Measurements from ENCODE around the gene ARHGAP15.

The ARHGAP15 gene

DNA sequence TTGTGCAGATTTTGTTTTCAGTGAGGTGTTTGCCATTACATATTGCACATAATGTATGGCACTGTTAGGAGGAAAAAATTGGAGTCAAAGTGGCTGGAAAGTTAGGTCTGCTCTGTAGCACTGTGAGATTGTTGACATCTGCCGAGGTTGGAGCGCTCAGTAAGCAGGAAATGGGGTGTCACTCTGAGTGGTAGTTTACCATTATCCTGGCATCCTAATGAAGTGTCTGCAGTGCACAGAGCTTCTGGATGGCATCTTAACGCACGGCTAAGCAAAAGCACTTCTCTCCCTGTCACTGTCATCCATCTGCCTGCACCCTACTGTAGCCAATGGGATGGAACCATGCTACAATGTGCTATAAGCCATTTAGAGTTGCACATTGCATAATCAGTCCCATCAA is 561.9 kb downstream of the ARHGAP15 start:
- DNase-seq (ENCODE audit: low spot score): no peak

DNA sequence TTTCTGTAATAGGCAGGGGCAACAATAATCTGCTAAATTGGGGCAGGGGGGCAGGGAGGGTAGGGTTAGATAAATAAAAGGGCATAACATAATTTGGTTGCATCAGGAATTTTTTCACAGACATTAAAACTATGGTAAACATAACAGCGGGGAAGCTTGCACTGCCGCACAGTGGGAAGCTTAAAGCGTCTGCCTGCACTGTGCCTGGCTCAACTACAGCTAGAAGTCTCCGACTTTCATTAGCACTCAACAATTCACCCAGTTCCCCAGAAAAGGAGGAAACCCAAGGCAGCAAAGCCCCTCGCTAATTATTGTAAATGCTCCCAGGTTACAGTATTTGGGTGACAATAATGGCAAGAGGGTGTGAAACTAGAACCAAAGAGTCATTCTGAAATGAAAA is 562.9 kb downstream of the ARHGAP15 start:
- no peak for DNase-seq (ENCODE audit: low spot score)

DNA sequence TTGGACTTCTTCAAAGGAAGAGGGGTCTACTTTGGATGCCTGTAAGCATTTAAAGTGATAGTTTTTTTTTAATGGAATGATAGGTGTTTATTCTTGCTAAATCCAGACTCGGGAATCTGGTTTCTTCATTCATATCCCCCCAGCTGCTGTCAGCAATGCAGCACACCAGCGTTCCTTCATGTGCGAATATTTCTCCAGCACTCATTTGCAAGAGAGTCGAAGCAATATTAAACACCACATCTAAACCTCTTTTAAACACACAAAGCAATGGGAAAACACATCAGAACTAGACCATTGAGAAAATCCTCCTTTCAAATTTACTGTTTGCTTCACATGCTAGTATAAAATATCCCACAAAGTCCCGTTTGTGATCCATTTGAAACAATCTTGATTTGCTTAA is 563.7 kb downstream of the ARHGAP15 start:
- no peak for DNase-seq (ENCODE audit: low spot score)

DNA sequence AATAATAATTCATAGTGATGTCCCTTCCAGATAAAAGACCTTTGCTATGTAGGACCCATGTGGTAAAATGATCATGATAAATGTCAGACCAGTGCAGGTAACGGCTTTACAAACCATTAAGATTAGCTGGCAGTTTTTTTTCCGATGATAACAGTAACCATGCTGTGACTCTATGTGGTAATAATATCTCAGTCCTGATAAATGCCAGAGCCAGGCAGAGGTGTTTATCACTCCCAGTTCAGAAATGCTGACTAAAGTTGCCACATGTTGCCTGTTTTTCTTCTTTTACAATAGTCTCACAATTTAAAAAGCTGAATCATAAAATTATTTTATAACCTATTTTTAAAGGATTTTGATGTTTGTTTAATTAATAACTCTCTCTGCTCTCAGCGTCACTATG is 565.1 kb downstream of the ARHGAP15 start:
- no peak for DNase-seq (ENCODE audit: low spot score)

DNA sequence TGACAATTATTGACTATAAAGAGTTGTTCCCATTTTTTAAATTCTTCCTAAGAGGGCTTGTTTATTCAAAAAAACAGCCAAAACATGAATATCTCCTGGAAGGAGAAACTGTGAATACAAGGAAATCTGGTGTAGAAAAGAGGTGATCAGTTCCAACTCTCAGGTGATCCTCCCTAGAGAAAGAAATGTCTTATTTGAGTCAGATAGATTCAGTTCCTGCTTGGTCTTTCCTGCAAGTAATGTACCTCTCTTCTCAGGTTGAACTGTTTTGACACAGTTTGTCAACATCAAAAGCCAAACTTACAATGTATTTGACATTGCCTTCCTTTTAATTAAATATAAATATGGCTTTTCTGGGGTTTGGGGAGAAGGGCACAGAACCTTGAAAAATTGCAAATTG is 567.4 kb downstream of the ARHGAP15 start:
- no peak for DNase-seq (ENCODE audit: low spot score)

DNA sequence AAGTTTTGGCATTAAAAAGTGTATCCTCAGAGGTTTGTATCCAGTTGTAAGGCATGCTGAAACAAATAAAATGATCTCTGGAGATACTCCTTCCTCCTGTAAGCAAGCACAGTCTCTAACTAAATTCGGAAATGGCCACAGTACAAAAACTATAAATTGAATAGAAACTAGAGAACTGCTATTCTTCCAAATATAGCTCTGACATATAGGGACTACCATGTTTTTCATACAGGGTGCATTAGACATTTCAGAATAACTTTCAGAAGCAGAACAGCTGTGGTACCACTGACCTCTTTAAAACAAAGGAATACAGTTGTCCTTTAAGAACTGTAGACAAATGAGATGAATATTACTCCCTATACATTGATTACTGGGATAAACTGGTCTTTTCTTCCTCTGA is 568.5 kb downstream of the ARHGAP15 start:
- DNase-seq (ENCODE audit: low spot score): no peak

DNA sequence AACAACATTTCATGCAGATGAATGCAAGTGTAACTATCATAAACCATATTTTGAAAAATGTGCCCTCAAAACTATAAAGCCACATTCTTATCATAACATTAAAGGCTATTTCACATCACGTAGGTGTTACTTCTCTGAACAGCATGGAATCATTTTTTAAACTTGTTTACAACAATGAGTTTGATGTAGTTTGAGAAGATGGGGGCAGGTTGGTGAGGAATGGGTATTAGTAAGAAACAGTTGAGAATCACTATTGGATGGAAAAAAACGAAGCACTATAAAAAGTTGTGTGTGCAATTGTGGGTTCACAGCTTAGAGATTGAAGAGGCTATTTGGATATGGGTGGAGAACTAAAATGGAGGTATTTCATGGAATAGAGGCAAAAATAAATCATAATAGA is 569.1 kb downstream of the ARHGAP15 start:
- no peak for DNase-seq (ENCODE audit: low spot score)

DNA sequence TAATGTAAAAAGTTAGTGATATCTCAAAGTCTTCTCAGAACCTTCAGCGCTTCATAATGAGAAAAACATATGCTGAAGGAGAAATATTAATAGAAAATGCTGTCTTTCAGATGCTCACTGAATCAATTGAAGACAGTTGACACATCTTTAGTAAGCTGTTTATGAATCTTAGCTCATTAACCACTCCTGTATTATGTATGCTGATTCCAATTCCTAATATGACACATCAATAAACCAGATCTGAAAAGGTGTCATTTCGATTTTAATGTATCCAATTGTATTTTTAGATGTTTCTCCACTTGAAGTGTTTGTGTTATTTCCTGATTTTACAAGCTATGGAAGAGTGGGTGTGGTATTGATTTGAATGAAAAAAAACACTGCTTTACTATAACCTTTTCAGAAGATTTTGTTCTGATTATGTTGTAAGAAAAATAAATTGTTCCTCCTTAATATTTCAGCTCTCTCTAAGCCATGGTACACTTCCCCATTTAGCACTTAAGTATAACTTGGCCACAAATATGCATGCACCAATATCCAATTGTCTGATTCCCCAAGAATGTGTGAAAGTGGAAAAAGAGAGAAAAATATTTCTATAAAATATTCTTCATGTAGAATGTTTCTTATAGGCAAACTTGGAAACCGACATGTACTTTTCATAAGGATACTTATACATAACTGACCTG is 569.8 kb downstream of the ARHGAP15 start:
- DNase-seq (ENCODE audit: low spot score): no peak

DNA sequence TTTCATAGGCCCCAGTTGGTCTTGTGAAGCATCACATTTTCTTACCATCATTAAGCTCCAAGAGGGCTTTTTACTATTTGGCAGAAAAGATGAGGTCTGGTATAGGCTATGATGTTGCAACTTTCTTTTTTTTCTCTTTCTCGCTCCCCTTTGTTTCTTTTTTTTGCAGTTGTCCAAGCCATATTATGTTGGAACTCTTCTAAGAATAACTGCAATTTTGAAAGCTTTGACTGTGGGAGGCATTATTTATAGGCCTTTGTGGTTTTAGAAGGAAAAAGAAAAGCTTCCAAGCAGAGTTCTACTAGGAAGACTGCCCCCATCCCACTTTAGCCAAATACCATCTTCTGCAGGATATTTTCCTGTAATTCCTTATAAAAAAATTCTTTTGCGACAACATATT is 571.6 kb downstream of the ARHGAP15 start:
- DNase-seq (ENCODE audit: low spot score): no peak

DNA sequence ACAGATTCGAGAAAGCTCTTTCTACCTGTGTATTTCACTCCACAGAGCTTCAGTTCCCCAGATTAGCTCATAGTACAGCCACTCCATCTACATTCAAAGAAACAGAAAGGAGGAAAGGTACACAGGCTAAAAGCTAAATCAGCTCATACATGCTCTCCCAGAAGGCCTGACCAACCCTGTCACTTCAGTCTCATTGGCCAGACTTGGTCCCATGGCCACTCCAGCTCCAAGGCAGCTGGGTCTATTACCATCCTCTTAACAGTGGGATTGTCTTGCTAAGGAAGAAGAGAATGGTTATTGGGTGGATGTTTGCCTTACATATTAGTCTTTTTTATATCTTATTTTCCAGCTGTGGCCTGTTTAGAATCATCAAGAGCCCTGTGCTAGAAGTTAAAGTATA is 572.6 kb downstream of the ARHGAP15 start:
- no peak for DNase-seq (ENCODE audit: low spot score)

DNA sequence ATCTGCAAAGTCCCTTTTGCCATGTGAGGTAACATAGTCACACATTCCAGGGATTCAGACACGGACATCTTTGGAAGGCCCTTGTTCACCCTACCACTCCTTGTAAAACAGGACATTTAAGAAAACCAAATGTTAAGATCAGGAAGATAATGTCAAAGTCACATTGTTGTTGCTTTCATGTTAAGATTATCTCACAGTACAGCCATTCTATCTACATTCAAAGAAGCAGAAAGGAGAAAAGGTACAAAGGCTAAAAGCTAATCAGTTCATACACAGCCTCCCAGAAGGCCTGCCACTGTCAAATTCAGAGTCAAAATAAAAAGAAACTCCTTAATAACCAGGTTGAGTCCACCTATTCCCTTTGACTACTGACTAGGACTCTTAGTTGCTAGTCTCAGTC is 573.7 kb downstream of the ARHGAP15 start:
- DNase-seq (ENCODE audit: low spot score): no peak

DNA sequence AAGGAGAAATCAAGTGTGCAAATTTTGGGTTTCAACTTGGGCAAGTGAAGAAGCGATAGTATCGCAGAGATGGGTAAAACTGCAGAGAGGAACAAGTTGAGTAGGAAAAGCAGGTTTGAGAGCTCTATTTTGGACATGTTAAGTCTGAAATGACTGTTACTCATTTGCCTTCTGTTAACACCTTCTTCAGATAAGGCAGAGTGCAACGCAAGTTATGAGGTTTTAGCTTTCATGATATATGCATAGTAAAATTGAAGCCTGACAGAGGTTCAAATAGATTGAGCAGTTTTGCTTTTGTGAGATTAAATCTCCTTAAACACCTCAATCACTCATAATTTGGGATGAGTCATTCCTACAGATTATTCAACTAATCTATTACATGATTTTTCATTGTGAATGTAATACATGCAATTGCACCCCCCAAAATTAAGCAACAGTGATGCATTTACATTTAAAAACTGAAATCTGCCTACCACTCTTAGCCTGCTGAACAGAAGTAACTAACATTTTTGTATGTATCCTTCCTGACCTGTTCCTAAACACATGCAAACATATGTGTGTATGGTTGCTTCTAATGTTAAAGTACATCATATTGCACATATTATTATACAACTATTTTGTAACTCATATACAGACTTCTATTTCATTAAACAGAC is 575.4 kb downstream of the ARHGAP15 start:
- DNase-seq (ENCODE audit: low spot score): no peak

DNA sequence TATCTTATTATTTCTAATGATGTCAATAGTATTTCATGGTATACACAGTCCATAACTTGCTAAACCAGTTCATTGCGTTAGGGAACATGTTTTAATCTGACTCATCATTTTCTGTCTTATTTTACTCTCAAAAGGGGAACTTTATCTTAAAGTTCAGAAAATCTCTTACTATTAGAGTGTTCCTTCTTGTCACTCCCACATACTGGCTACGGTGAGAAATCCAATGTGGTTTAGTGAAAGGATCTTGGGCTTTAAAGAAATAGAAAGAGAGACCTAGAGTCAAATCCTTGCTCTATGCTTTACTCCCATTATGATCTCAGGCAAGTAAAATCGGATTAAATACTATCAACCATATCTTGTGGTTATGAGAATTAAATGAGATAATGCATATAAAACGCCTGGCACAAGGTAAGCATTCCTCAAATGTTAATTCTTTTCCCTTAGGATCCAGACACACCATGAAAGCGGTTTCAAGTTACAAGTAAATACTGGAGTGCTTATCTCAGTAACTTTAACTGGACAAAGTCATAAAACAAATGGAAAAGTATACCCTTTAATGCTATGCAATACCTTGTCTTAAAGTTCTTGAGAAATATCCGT is 576.0 kb downstream of the ARHGAP15 start:
- no peak for DNase-seq (ENCODE audit: low spot score)

DNA sequence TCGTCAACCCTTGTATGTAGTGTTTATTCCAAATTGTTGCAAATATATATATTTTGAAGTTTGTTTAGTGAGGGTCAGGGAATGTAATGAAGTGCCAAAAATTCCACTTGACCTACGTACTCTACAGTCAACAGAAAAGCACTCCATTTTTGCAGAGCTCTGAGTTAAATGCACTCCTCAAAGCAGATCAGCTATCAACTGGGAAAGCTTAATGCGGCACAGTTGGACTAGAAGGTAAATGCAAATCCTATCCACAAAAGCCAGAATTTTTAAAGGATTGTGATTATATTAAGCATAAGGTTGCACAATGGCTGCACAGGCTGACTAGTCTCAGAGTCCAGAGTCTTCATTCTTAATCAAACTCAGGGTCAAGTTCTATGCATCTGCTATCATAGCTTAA is 577.1 kb downstream of the ARHGAP15 start:
- no peak for DNase-seq (ENCODE audit: low spot score)

DNA sequence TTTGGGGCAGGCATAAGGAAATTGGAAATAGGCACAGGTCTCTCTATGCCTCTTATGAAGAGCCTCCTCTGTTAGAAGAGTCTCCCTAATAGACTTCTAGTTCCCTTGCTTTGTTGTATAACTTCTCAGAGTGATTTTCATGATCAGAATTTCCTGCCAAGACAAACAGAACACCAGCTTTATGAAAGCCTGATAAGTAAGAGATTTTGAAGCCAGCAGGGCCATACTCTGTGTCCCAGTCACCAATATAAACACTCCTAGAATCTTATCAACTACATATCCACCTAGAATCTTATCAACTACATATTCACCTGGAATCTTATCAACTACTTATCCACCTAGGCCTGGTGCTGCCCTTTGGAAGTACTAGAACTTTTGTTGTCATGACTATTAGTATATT is 579.5 kb downstream of the ARHGAP15 start:
- DNase-seq (ENCODE audit: low spot score): no peak

DNA sequence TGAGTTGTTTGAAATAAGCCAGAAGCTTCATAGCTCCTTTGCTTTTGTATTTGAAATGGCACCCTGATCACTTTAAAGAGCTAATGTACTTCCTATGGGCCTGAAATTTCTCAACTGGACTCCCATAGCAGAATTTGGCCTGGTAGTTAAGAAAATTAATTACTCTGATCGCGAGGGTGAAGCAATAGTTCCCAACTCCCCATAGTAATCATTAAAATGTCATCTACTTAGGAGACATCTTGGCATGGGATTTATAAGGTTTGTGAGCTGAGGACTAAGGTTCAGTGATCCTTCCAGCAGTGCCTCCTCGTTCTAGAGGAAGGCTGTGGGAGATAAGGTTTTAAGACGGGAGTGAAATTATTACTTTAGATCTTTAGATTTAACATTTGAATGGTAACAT is 581.0 kb downstream of the ARHGAP15 start:
- no peak for DNase-seq (ENCODE audit: low spot score)

DNA sequence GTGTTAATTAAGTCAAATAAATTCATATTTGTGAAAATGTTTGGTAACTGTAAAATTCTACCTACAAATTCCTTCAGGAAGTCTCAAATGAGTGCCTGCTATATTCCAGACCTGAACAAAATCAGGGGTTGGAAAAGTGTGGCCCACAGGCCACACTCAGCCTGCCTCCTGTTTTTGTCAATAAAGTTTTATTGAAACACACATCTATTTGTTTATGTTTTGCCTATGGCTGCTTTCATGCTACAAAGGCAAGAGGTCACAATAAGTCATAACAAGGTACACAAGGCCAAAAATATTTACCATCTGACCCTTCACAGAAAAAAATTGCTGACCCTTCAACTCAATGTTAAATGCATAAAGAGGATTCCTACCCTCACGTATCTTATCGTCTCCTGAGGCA is 581.7 kb downstream of the ARHGAP15 start:
- no peak for DNase-seq (ENCODE audit: low spot score)

DNA sequence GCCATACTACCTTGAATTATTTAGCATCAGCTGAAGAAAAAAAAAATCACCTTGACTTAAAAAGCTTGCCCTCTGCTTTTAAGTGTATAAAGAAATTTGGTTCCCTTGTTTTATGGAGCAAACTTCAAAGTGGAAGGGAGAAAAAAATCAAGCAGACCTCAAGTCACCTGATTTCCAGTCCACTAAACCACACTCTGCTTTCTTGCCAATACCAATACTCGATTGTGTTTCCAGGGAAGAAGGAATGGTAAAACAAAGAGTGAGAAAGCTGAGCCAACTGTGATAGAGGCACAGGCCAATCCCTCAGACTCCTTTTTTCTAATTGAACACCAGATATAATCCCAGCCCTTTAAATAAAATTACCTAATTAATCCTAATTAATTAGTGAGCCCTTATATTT is 587.3 kb downstream of the ARHGAP15 start:
- no peak for DNase-seq (ENCODE audit: low spot score)

DNA sequence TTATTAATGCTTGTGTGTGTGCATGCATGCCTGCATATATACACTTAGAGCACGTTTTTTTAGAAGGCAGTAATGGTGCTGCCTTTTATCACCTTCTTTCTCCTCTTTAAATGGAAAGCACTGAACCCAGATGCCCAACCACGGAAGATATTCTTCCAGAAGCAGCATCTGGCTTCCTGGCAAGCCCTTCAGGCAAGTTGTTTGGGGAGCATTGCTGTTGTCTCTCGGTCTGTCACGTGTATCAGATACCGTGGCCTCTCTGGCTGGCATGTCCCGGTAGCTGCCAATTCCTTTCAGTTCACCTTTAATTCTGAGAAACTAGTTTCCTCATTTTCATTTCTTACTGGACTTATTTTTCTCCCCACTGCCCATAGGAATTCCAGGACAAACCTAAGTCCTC is 587.8 kb downstream of the ARHGAP15 start:
- DNase-seq (ENCODE audit: low spot score): no peak

DNA sequence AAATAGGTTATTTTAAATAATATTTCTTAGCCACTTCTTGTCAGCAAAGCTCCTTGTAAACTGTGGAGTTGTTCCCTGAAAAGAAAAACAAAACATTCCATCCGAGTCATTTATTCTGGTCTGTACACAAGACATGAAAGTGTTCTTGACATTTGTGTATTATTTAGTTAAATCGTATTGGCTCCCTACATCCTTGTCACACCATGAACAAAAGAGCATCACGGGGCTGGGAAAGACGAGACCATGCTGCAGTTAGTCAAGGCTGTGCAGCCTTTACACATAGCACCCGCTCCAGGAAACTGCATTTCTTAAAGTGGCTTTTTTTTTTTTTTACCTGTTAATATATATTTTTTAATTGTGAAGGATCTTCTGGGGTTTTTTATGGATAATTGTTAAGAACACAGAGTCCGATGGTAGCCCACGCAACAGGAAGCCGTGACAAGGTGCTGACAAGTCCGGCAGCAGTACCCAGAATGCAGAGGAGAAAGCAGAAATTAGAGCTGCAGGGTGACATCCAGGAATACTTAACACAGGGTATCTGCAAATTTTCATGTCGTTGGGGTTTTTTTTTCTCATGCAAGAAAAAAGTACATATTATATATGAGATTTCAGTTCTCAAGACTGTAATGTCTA is 588.4 kb downstream of the ARHGAP15 start:
- DNase-seq (ENCODE audit: low spot score): no peak

DNA sequence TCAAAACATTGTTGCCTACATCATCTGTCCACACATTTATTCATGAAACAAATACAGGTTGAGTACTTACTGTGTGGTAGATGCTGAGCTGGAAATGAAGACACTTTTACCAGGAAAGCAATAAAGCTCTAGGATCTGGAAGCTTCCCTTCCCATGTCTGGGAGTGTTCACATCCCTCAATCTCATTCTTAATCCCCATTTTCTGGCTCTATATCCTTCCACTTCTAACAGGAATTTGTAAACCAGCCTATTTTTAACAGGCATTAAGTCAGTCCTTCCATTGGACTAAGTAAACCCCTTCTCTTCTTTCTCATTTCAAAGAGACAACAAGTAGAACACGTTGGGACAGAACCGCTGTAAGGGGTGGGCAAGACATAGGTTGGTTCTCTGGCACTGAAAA is 589.5 kb downstream of the ARHGAP15 start:
- DNase-seq (ENCODE audit: low spot score): no peak

DNA sequence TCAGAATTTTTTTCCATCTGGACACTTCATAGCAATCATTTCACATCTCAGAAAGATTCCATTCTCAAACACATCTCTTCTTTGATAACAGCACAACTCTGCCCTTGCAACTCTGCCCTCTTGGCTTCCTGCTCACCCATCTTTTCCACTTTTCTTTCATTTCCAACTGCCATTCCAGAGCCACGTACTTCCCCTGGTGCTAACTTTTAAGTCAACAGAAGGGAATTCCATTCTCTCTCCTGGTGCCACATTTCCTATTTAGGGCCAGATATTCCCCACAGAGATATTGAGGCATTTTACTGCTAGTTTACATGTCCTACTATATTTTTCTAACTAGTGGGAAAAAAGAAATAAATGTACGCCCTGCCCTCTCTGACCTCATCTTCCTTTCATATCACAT is 590.2 kb downstream of the ARHGAP15 start:
- DNase-seq (ENCODE audit: low spot score): no peak

DNA sequence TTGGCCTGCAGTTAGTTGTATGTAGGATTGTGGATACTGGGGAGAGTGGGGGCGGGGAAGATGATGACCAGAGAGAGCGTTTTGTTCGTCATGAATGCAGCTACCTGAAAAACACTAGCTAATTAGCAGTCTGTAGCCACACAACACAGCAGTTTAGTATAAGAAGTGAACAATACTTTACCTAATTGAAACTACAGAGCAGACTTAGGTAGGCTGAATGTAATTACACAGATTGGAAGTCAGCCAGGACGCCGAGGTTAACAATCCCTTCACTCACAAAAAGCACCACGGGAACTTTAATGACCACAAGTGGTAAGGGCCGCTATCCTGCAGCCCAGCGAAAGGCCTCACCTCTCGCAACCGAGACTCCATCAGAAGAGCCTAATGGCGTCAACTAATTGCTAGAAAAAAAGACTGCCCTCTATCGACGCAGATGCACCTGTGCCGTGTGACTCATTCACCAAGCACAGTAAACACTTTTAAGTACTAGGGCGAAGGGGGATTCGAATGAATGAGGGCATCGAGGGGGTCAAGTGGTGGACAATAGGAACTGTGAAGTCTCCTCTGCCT is 591.0 kb downstream of the ARHGAP15 start:
- no peak for DNase-seq (ENCODE audit: low spot score)

Data from hepatic stellate cell (primary cell).